ENCODE measurements around the gene COL2A1. TPM values are rescaled to one million over a fixed set of nuclear protein-coding genes. Genes with fewer than 3 reads are reported as not detected.

Gene COL2A1
- total and polyA plus RNA-seq, 9 of the 15 experiments (the other 6 are each of a cell fraction or from before 2014, with no cell fraction given), result 0.46 TPM; not detected in 8

GRCh38 chr12:47927346-47927745, 76.9 kb downstream of the COL2A1 start (continued):
- TF ChIP-seq E4F1 (CRISPR knock-in tag; IDR thresholded peaks at IDR 0.05; ENCODE audit: borderline replicate concordance) (no peak), TCF15 (CRISPR knock-in tag; IDR thresholded peaks at IDR 0.05) (no peak), CBFA2T2 (conservative IDR thresholded peaks at IDR 0.05) (no peak), HEY1 (CRISPR knock-in tag; IDR thresholded peaks at IDR 0.05; ENCODE audit: borderline replicate concordance) (no peak), STAT5A (IDR thresholded peaks at IDR 0.05; ENCODE audit: borderline replicate concordance, low read length) (no peak), MXD1 (CRISPR knock-in tag; IDR thresholded peaks at IDR 0.05; ENCODE audit: borderline replicate concordance, poor library complexity, severe bottlenecking) (no peak)
- TF ChIP-seq, protein P1, sequence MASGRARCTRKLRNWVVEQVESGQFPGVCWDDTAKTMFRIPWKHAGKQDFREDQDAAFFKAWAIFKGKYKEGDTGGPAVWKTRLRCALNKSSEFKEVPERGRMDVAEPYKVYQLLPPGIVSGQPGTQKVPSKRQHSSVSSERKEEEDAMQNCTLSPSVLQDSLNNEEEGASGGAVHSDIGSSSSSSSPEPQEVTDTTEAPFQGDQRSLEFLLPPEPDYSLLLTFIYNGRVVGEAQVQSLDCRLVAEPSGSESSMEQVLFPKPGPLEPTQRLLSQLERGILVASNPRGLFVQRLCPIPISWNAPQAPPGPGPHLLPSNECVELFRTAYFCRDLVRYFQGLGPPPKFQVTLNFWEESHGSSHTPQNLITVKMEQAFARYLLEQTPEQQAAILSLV (tag; IDR thresholded peaks at IDR 0.05), result no peak

Other genes starting within 250 kb of the COL2A1 start
Only the 7 nearest of the 10 such genes appear.
- 38.4 and 57.4 TPM in 2 replicates for gene HDAC7, start 184.6 kb downstream of the COL2A1 start, total RNA-seq (2014; rRNA removed)
- gene HDAC7, start 184.6 kb downstream of the COL2A1 start, total RNA-seq (2014; rRNA removed; fragmentation: Illumina TruSeq; extraction: Trizol), result 22.2 and 30.2 TPM in 2 replicates
- 26.7 and 28.2 TPM in 2 replicates for gene HDAC7, start 184.6 kb downstream of the COL2A1 start, total RNA-seq (2015; rRNA removed; fragmentation: Illumina TruSeq; extraction: Trizol)
- gene HDAC7, start 184.6 kb downstream of the COL2A1 start, total RNA-seq (2021), result 119 and 129 TPM in 2 replicates
- gene HDAC7, start 184.6 kb downstream of the COL2A1 start, polyA plus RNA-seq (2011; rRNA removed), result 31.1 and 33.7 TPM in 2 replicates
- 71.9 and 82.7 TPM in 2 replicates for gene HDAC7, start 184.6 kb downstream of the COL2A1 start, polyA plus RNA-seq (2014; fragmentation: Illumina TruSeq; extraction: Trizol)
- gene HDAC7, start 184.6 kb downstream of the COL2A1 start, polyA plus RNA-seq (2014; fragmentation: Nextera tagmentation; extraction: Ambion mirVana), result 1 to 10 TPM; 2.5 to 3.8 TPM
- gene HDAC7, start 184.6 kb downstream of the COL2A1 start, polyA plus RNA-seq (2014; rRNA removed), result 78.0 and 82.7 TPM in 2 replicates
- gene VDR, start 99.5 kb downstream of the COL2A1 start, total RNA-seq (2014; rRNA removed), result 2.2 and 2.7 TPM in 2 replicates
- 1.8 and 1.9 TPM in 2 replicates for gene VDR, start 99.5 kb downstream of the COL2A1 start, total RNA-seq (2014; rRNA removed; fragmentation: Illumina TruSeq; extraction: Trizol)
- gene VDR, start 99.5 kb downstream of the COL2A1 start, total RNA-seq (2015; rRNA removed; fragmentation: Illumina TruSeq; extraction: Trizol), result 1.2 TPM in 2 replicates
- gene VDR, start 99.5 kb downstream of the COL2A1 start, total RNA-seq (2021), result 4.2 and 4.8 TPM in 2 replicates
- gene VDR, start 99.5 kb downstream of the COL2A1 start, polyA plus RNA-seq (2011; rRNA removed), result 1.1 and 2.4 TPM in 2 replicates
- gene VDR, start 99.5 kb downstream of the COL2A1 start, polyA plus RNA-seq (2014; fragmentation: Illumina TruSeq; extraction: Trizol), result 4.0 and 4.3 TPM in 2 replicates
- under 1 TPM; 0.61 to 0.62 TPM for gene VDR, start 99.5 kb downstream of the COL2A1 start, polyA plus RNA-seq (2014; fragmentation: Nextera tagmentation; extraction: Ambion mirVana)
- 1.8 and 2.0 TPM in 2 replicates for gene VDR, start 99.5 kb downstream of the COL2A1 start, polyA plus RNA-seq (2014; rRNA removed)
- gene TMEM106C, start 40.9 kb downstream of the COL2A1 start, total RNA-seq (2014; rRNA removed), result 37.2 and 37.6 TPM in 2 replicates
- 56.8 and 57.2 TPM in 2 replicates for gene TMEM106C, start 40.9 kb downstream of the COL2A1 start, total RNA-seq (2014; rRNA removed; fragmentation: Illumina TruSeq; extraction: Trizol)
- 56.8 and 59.3 TPM in 2 replicates for gene TMEM106C, start 40.9 kb downstream of the COL2A1 start, total RNA-seq (2015; rRNA removed; fragmentation: Illumina TruSeq; extraction: Trizol)
- 44.6 and 47.3 TPM in 2 replicates for gene TMEM106C, start 40.9 kb downstream of the COL2A1 start, total RNA-seq (2021)
- gene TMEM106C, start 40.9 kb downstream of the COL2A1 start, polyA plus RNA-seq (2011; rRNA removed), result 159 and 183 TPM in 2 replicates
- 86.3 and 89.1 TPM in 2 replicates for gene TMEM106C, start 40.9 kb downstream of the COL2A1 start, polyA plus RNA-seq (2014; fragmentation: Illumina TruSeq; extraction: Trizol)
- gene TMEM106C, start 40.9 kb downstream of the COL2A1 start, polyA plus RNA-seq (2014; fragmentation: Nextera tagmentation; extraction: Ambion mirVana), result 100 to 1,000 TPM; 134 to 158 TPM
- 52.6 and 61.5 TPM in 2 replicates for gene TMEM106C, start 40.9 kb downstream of the COL2A1 start, polyA plus RNA-seq (2014; rRNA removed)
- gene SENP1, start 101.6 kb upstream of the COL2A1 start, total RNA-seq (2014; rRNA removed), result 23.3 and 24.0 TPM in 2 replicates
- gene SENP1, start 101.6 kb upstream of the COL2A1 start, total RNA-seq (2014; rRNA removed; fragmentation: Illumina TruSeq; extraction: Trizol), result 44.0 and 48.4 TPM in 2 replicates
- gene SENP1, start 101.6 kb upstream of the COL2A1 start, total RNA-seq (2015; rRNA removed; fragmentation: Illumina TruSeq; extraction: Trizol), result 46.7 and 48.5 TPM in 2 replicates
- 36.3 and 38.4 TPM in 2 replicates for gene SENP1, start 101.6 kb upstream of the COL2A1 start, total RNA-seq (2021)
- gene SENP1, start 101.6 kb upstream of the COL2A1 start, polyA plus RNA-seq (2011; rRNA removed), result 42.1 and 59.0 TPM in 2 replicates
- gene SENP1, start 101.6 kb upstream of the COL2A1 start, polyA plus RNA-seq (2014; fragmentation: Illumina TruSeq; extraction: Trizol), result 34.3 and 37.6 TPM in 2 replicates
- gene SENP1, start 101.6 kb upstream of the COL2A1 start, polyA plus RNA-seq (2014; fragmentation: Nextera tagmentation; extraction: Ambion mirVana), result 10 to 100 TPM; 15.5 to 19.3 TPM
- gene SENP1, start 101.6 kb upstream of the COL2A1 start, polyA plus RNA-seq (2014; rRNA removed), result 20.5 and 26.5 TPM in 2 replicates
- 24.1 and 29.4 TPM in 2 replicates for gene PFKM, start 114.9 kb upstream of the COL2A1 start, total RNA-seq (2014; rRNA removed)
- gene PFKM, start 114.9 kb upstream of the COL2A1 start, total RNA-seq (2014; rRNA removed; fragmentation: Illumina TruSeq; extraction: Trizol), result 31.7 and 33.4 TPM in 2 replicates
- gene PFKM, start 114.9 kb upstream of the COL2A1 start, total RNA-seq (2015; rRNA removed; fragmentation: Illumina TruSeq; extraction: Trizol), result 21.8 and 24.3 TPM in 2 replicates
- 35.2 and 39.9 TPM in 2 replicates for gene PFKM, start 114.9 kb upstream of the COL2A1 start, total RNA-seq (2021)
- 30.6 and 36.2 TPM in 2 replicates for gene PFKM, start 114.9 kb upstream of the COL2A1 start, polyA plus RNA-seq (2011; rRNA removed)
- gene PFKM, start 114.9 kb upstream of the COL2A1 start, polyA plus RNA-seq (2014; fragmentation: Illumina TruSeq; extraction: Trizol), result 27.7 and 33.0 TPM in 2 replicates
- gene PFKM, start 114.9 kb upstream of the COL2A1 start, polyA plus RNA-seq (2014; fragmentation: Nextera tagmentation; extraction: Ambion mirVana), result 10 to 100 TPM; 16.5 to 36.8 TPM
- gene PFKM, start 114.9 kb upstream of the COL2A1 start, polyA plus RNA-seq (2014; rRNA removed), result 26.3 and 27.5 TPM in 2 replicates
- 13.3 and 24.2 TPM in 2 replicates for gene ASB8, start 153.0 kb upstream of the COL2A1 start, total RNA-seq (2014; rRNA removed)
- gene ASB8, start 153.0 kb upstream of the COL2A1 start, total RNA-seq (2014; rRNA removed; fragmentation: Illumina TruSeq; extraction: Trizol), result 19.6 and 30.6 TPM in 2 replicates
- 18.9 and 21.2 TPM in 2 replicates for gene ASB8, start 153.0 kb upstream of the COL2A1 start, total RNA-seq (2015; rRNA removed; fragmentation: Illumina TruSeq; extraction: Trizol)
- gene ASB8, start 153.0 kb upstream of the COL2A1 start, total RNA-seq (2021), result 18.6 and 21.6 TPM in 2 replicates
- 25.1 and 26.2 TPM in 2 replicates for gene ASB8, start 153.0 kb upstream of the COL2A1 start, polyA plus RNA-seq (2011; rRNA removed)
- 19.8 and 21.0 TPM in 2 replicates for gene ASB8, start 153.0 kb upstream of the COL2A1 start, polyA plus RNA-seq (2014; fragmentation: Illumina TruSeq; extraction: Trizol)
- gene ASB8, start 153.0 kb upstream of the COL2A1 start, polyA plus RNA-seq (2014; fragmentation: Nextera tagmentation; extraction: Ambion mirVana), result 10 to 100 TPM; 20.0 to 29.0 TPM
- gene ASB8, start 153.0 kb upstream of the COL2A1 start, polyA plus RNA-seq (2014; rRNA removed), result 15.8 and 24.4 TPM in 2 replicates
- gene CCDC184, start 179.2 kb upstream of the COL2A1 start, total RNA-seq (2014; rRNA removed), result 0.04 TPM in 1 of 2 replicates, not detected in the other
- not detected in 2 replicates for gene CCDC184, start 179.2 kb upstream of the COL2A1 start, total RNA-seq (2014; rRNA removed; fragmentation: Illumina TruSeq; extraction: Trizol)
- gene CCDC184, start 179.2 kb upstream of the COL2A1 start, total RNA-seq (2015; rRNA removed; fragmentation: Illumina TruSeq; extraction: Trizol), result not detected in 2 replicates
- gene CCDC184, start 179.2 kb upstream of the COL2A1 start, total RNA-seq (2021), result 0.09 and 0.18 TPM in 2 replicates
- gene CCDC184, start 179.2 kb upstream of the COL2A1 start, polyA plus RNA-seq (2011; rRNA removed), result not detected in 2 replicates
- gene CCDC184, start 179.2 kb upstream of the COL2A1 start, polyA plus RNA-seq (2014; fragmentation: Illumina TruSeq; extraction: Trizol), result not detected in 2 replicates
- gene CCDC184, start 179.2 kb upstream of the COL2A1 start, polyA plus RNA-seq (2014; fragmentation: Nextera tagmentation; extraction: Ambion mirVana), result not detected
- not detected in 2 replicates for gene CCDC184, start 179.2 kb upstream of the COL2A1 start, polyA plus RNA-seq (2014; rRNA removed)